ENCODE measurements around the gene LIFR. TPM values are rescaled to one million over a fixed set of nuclear protein-coding genes. Genes with fewer than 3 reads are reported as not detected.

Gene LIFR
- total and polyA plus RNA-seq, 11 donors, result 12.6 to 66.8 (median 38.5) TPM

DNA sequence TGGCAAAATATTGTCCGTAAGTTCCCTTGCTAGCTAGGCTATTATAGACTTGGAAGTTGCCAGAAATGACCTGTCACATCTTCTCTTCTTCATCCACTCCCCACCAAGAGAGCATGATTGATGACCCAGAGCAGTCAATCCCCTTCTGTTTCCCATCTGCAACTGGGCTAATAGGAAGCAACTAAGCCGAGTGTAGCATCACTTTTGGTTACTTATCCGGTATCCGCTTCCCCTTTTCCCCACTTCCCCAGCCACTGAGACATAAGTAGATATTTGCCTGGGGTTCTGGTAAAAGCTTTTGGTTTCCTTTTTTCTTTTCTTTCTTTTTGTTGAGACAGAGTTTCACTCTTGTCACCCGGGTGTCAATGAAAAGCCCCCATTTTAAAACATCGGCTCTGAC is 29.4 kb upstream of the LIFR start:
- H3K9me3 ChIP-seq, result no peaks in the 10 kb centered on the region
- H3K4me3 ChIP-seq, result no peak overlapping the region
- ATAC-seq (no peak), DNase-seq (no peak)
- 90 to 96% (median 91%) methylated on average over 6 of the region's 6 CpGs for WGBS, 4 donors
- TF ChIP-seq POLR2A (IDR thresholded peaks at IDR 0.05), result no peak
- TF ChIP-seq, protein P1, sequence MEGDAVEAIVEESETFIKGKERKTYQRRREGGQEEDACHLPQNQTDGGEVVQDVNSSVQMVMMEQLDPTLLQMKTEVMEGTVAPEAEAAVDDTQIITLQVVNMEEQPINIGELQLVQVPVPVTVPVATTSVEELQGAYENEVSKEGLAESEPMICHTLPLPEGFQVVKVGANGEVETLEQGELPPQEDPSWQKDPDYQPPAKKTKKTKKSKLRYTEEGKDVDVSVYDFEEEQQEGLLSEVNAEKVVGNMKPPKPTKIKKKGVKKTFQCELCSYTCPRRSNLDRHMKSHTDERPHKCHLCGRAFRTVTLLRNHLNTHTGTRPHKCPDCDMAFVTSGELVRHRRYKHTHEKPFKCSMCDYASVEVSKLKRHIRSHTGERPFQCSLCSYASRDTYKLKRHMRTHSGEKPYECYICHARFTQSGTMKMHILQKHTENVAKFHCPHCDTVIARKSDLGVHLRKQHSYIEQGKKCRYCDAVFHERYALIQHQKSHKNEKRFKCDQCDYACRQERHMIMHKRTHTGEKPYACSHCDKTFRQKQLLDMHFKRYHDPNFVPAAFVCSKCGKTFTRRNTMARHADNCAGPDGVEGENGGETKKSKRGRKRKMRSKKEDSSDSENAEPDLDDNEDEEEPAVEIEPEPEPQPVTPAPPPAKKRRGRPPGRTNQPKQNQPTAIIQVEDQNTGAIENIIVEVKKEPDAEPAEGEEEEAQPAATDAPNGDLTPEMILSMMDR (IDR thresholded peaks at IDR 0.05), result no peak
- intact Hi-C loops (cut with DNase I), result no loop called here
- H3K4me1 ChIP-seq, result peaks cover 0 to 24% (median 3%) of the 10 kb centered on the region in 12 donors
- H3K36me3 ChIP-seq, result no peaks in the 10 kb centered on the region
- no peak overlapping the region for H3K27ac ChIP-seq
- no peaks in the 10 kb centered on the region for H3K27me3 ChIP-seq

DNA sequence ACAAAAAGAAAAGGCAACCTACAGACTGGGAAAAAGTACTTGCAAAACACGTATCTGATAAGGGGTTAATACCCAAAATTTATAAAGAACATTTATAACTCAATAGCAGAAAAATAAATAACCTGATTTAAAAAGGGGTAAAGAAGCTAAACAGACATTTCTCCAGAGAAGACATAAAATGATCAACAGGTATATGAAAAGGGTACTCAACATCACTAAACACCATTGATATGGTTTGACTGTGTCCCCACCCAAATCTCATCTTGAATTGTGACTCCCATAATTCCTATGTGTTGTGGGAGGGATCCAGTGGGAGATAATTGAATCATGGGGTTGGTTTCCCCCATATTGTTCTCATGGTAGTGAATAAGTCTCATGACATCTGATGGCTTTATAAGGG is 27.1 kb upstream of the LIFR start:
- no peak for DNase-seq
- Histone ChIP-seq H3K9me3 (no peaks in the 10 kb centered on the region), H3K4me3 (no peak overlapping the region), H3K27me3 (no peaks in the 10 kb centered on the region), H3K4me1 (peaks cover 0 to 8% (median 0%) of the 10 kb centered on the region in 12 donors), H3K36me3 (no peaks in the 10 kb centered on the region), H3K27ac (no peak overlapping the region)
- TF ChIP-seq, protein P1 (IDR thresholded peaks at IDR 0.05), result no peak
- no peak for TF ChIP-seq POLR2A (IDR thresholded peaks at IDR 0.05)
- no peak for ATAC-seq
- intact Hi-C loops (cut with DNase I), result no loop called here
- 95 to 96% (median 96%) methylated on average over 1 of the region's 1 CpG for WGBS, 4 donors

DNA sequence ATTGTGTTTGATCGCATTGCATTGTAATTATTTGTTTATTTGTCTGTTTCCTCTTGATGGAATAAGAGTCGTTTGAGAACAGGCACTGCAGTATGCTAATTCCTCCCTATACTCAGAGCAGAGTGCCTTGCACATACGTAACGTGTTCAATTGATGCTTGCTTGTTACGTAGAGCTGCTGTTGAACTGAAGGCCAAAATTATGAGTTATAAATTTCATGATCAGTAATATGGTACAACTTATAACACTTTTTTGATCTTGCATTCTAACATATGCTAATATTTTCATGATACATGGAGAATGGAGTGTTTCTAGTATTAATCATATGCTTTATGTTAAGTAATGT is 26.5 kb upstream of the LIFR start:
- TF ChIP-seq, protein P1 (IDR thresholded peaks at IDR 0.05), result no peak
- TF ChIP-seq POLR2A (IDR thresholded peaks at IDR 0.05), result no peak
- ATAC-seq (no peak), DNase-seq (no peak)
- WGBS, 4 donors, result 65 to 82% (median 70%) methylated on average over 5 of the region's 5 CpGs
- Histone ChIP-seq H3K4me3 (no peak overlapping the region), H3K9me3 (no peaks in the 10 kb centered on the region), H3K36me3 (no peaks in the 10 kb centered on the region), H3K27me3 (no peaks in the 10 kb centered on the region), H3K27ac (no peak overlapping the region), H3K4me1 (peaks cover 0 to 8% (median 0%) of the 10 kb centered on the region in 12 donors)
- intact Hi-C loops (cut with DNase I), result no loop called here

DNA sequence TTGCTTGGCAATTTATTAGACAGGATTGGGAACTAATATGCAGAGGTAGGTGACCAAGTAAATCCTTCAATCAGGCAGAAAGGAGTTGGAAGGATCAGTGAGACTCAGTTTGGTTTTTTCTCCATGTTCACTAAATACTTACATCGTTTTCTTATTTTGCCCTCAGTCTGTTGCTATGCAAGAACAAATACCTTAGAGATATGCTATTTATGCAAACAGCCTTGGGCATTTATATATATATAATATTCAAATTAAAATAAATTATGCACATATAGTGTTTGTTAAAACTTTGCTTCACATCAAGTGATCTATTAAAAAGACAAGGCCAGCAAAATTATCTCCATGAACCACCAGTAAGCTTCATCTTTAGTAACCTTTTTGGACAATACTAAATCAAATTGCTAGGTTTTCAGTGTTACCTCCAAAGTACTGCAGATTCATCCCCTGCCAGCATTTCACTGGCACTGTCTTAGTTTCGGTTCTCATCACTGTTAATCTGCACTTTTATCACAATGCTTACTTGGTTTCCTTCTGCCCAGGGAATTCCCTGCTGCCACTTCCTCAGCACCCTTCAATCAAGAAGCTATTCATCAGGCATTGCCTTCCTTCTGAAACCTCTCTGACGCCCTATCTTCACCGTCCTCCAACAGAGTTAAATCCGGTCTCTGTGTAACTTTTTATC is 26.0 kb upstream of the LIFR start:
- TF ChIP-seq, protein P1 (IDR thresholded peaks at IDR 0.05), result no peak
- TF ChIP-seq POLR2A (IDR thresholded peaks at IDR 0.05), result no peak
- ATAC-seq (no peak), DNase-seq (no peak)
- Histone ChIP-seq H3K4me3 (no peak overlapping the region), H3K9me3 (no peaks in the 10 kb centered on the region), H3K27ac (no peak overlapping the region), H3K27me3 (no peaks in the 10 kb centered on the region), H3K36me3 (no peaks in the 10 kb centered on the region), H3K4me1 (peaks cover 0 to 8% (median 0%) of the 10 kb centered on the region in 12 donors)
- intact Hi-C loops (cut with DNase I), result no loop called here
- 50 to 71% (median 65%) methylated on average over 5 of the region's 5 CpGs for WGBS, 4 donors

Data from heart left ventricle (tissue), 16 donors.